Hepatocyte (in vitro differentiated cells): Measurements from ENCODE around the gene PACSIN2.

Experiments used
- CTCF ChIP-seq: fragments of 200-600 bp; sonication (generic); IDR thresholded peaks from 2 replicates; pipeline ENCODE4 v1.5.1; 2016; ENCODE audit warnings: antibody characterized with exemption, mild to moderate bottlenecking; ENCODE audit not compliant: poor library complexity
- EZH2 ChIP-seq: fragments of 200-600 bp; sonication (generic); IDR thresholded peaks from 2 replicates; pipeline ENCODE4 v1.6.1; 2016; ENCODE audit warnings: antibody characterized with exemption, mild to moderate bottlenecking, borderline replicate concordance

GRCh38 chr22:42906605-42907348, 108.2 kb downstream of the PACSIN2 start:
- TF ChIP-seq CTCF (no peak), EZH2 (no peak)
